IMR-90 (cell line): Measurements from ENCODE around the gene HBD.

Experiments
- BHLHE40 ChIP-seq: fragments of 150-350 bp; IDR thresholded peaks from 2 replicates; pipeline ENCODE4 v1.6.1; 2016; ENCODE audit warnings: mild to moderate bottlenecking, low read depth, low read length
- CEBPB ChIP-seq: IDR thresholded peaks from 2 replicates; pipeline ENCODE4 v1.6.1; 2012; ENCODE audit warnings: low read depth, low read length, improper control_type of control experiment
- CHD1 ChIP-seq: IDR thresholded peaks from 2 replicates; pipeline ENCODE4 v1.6.1; 2012; ENCODE audit warnings: low read depth, low read length, improper control_type of control experiment
- CTCF ChIP-seq: conservative IDR thresholded peaks from 2 replicates; pipeline ENCODE4 v1.5.1; 2012; ENCODE audit warnings: mild to moderate bottlenecking, low read depth, low read length, improper control_type of control experiment
- MAZ ChIP-seq: IDR thresholded peaks from 2 replicates; pipeline ENCODE4 v1.6.1; 2012; ENCODE audit warnings: low read depth, mild to moderate bottlenecking, low read length, improper control_type of control experiment, moderate library complexity, borderline replicate concordance
- POLR2A ChIP-seq: IDR thresholded peaks from 2 replicates; pipeline ENCODE4 v1.6.1; 2012; ENCODE audit warnings: mild to moderate bottlenecking, low read depth, low read length

- TF ChIP-seq MAZ (no peak), CTCF (no peak), CHD1 (no peak), BHLHE40 (no peak), POLR2A (no peak), CEBPB (no peak)
Measured at GRCh38 chr11:5196067-5196466, 38.2 kb downstream of the HBD start.
